GM12878 (cell line): ENCODE results near the gene IL4I1. TPM values are rescaled to one million over a fixed set of nuclear protein-coding genes. Genes with fewer than 3 reads are reported as not detected.
A peak's percentile ranks its signal among the peaks of the same experiment; 100 is the strongest.

Experiments used
- ATAC-seq: fragments of 200-7000 bp; cut with Tn5 transposase; 3 replicates; pipeline ENCODE4 v1.9.1; 2020; ENCODE audit warnings: mild to moderate bottlenecking, moderate library complexity
- BruUV-seq: library from RNA; stranded (reverse); fragments of 400-500 nt; replicated peaks from 2 replicates; lab custom pipeline; 2021; lab: Mats Ljungman, UMichigan
- CTCF ChIA-PET: fragments of 300-600 bp; sonication (Branson Sonifier 250); formaldehyde crosslinking; extraction: SDS; loops from one replicate; lab custom pipeline; 2021; ENCODE audit warnings: inconsistent platforms; lab: Yijun Ruan, JAX
- POLR2A ChIA-PET: fragments of 350-600 bp; formaldehyde crosslinking; extraction: SDS; loops from one replicate; lab custom pipeline; 2021; ENCODE audit warnings: inconsistent platforms; lab: Charles Lee
- RAD21 ChIA-PET: fragments of 300-600 bp; sonication (Branson Sonifier 250); formaldehyde crosslinking; loops from one replicate; lab custom pipeline; 2023; ENCODE audit warnings: antibody characterized with exemption; ENCODE audit not compliant: unreplicated experiment; lab: Charles Lee
- SMC1A ChIA-PET: fragments of 300-600 bp; sonication (Branson Sonifier 250); formaldehyde crosslinking; loops from one replicate; lab custom pipeline; 2023; ENCODE audit not compliant: unreplicated experiment, uncharacterized antibody; lab: Charles Lee
- DNase-seq: peaks from one replicate; pipeline ENCODE4 v3.0.0-alpha.2; 2011; ENCODE audit warnings: low read depth, low spot score
- FAIRE-seq: peaks from 3 replicates; lab custom pipeline; 2011; peaks lifted over from hg19 to GRCh38; lab: Jason Lieb, UNC
- H2AFZ ChIP-seq: 2 replicates; pipeline ENCODE4 v1.6.0; 2011; ENCODE audit warnings: low read depth, low read length, control low read depth; ENCODE audit not compliant: control insufficient read depth
- H3K27ac ChIP-seq: 2 replicates; pipeline ENCODE4 v1.5.1; 2011; ENCODE audit warnings: control low read depth; ENCODE audit not compliant: control insufficient read depth, insufficient read depth
- H3K27me3 ChIP-seq, 2 experiments: replicated peaks in 1 of 2; 2 replicates each; pipeline versions ENCODE4 v1.6.0 to v1.6.1; 2011; ENCODE audit warnings: low read length in 1 of 2; ENCODE audit not compliant: control insufficient read depth in 2 of 2, insufficient read depth in 2 of 2
- H3K36me3 ChIP-seq, 2 experiments: 2 replicates each; pipeline ENCODE4 v1.5.1; 2011; ENCODE audit warnings: low read length in 1 of 2; ENCODE audit not compliant: control insufficient read depth in 2 of 2, insufficient read depth in 2 of 2
- H3K4me1 ChIP-seq: 2 replicates; pipeline ENCODE4 v1.6.1; 2011; ENCODE audit warnings: mild to moderate bottlenecking, low read length, moderate library complexity, mixed read lengths; ENCODE audit not compliant: control insufficient read depth, insufficient read depth
- H3K4me2 ChIP-seq: 2 replicates; pipeline ENCODE4 v1.6.0; 2011; ENCODE audit warnings: control low read depth; ENCODE audit not compliant: control insufficient read depth, insufficient read depth
- H3K4me3 ChIP-seq: fragments of 200-600 bp; sonication (generic); 2 replicates; pipeline ENCODE4 v1.5.1; 2016
- H3K79me2 ChIP-seq: 2 replicates; pipeline ENCODE4 v1.6.0; 2011; ENCODE audit warnings: low read length; ENCODE audit not compliant: control insufficient read depth, insufficient read depth
- H3K9ac ChIP-seq: 2 replicates; pipeline ENCODE4 v1.8.0; 2011; ENCODE audit warnings: low read length, control low read depth, mixed read lengths; ENCODE audit not compliant: control insufficient read depth, insufficient read depth
- H3K9me3 ChIP-seq: replicated peaks from 3 replicates; pipeline ENCODE4 v1.5.1; 2011; ENCODE audit warnings: mild to moderate bottlenecking, low read length; ENCODE audit not compliant: control insufficient read depth, insufficient read depth
- H4K20me1 ChIP-seq: 2 replicates; pipeline ENCODE4 v1.6.0; 2011; ENCODE audit not compliant: control insufficient read depth, insufficient read depth
- MEF2B ChIP-seq: fragments of 450-650 bp; IDR thresholded peaks from 2 replicates; pipeline ENCODE4 v1.6.1; 2018; ENCODE audit warnings: mild to moderate bottlenecking, moderate library complexity; ENCODE audit not compliant: partially characterized antibody, poor library complexity, severe bottlenecking
- NFIC ChIP-seq: IDR thresholded peaks from 2 replicates; pipeline ENCODE4 v1.6.1; 2012; ENCODE audit warnings: low read depth, mild to moderate bottlenecking, inconsistent platforms, low read length, moderate library complexity
- POLR2A ChIP-seq: IDR thresholded peaks from 2 replicates; pipeline ENCODE4 v1.6.1; 2011; ENCODE audit warnings: low read depth, mild to moderate bottlenecking, low read length
- TBL1XR1 ChIP-seq: IDR thresholded peaks from 2 replicates; pipeline ENCODE4 v1.6.1; 2012; ENCODE audit warnings: low read depth, low read length, improper control_type of control experiment
- TCF12 ChIP-seq: IDR thresholded peaks from 2 replicates; pipeline ENCODE4 v1.6.1; 2011; ENCODE audit warnings: low read depth, mild to moderate bottlenecking, low read length
- WGBS: methylation state at CpG from one replicate; pipeline ENCODE4 v1.1.6; 2016; ENCODE audit warnings: low lambda C conversion rate; ENCODE audit not compliant: insufficient replicate concordance, insufficient coverage; ENCODE audit errors: missing lambda C conversion rate; 5-methylcytosine and 5-hydroxymethylcytosine counted together
- in situ Hi-C: fragments of 300-500 bp; cut with MboI; formaldehyde crosslinking; loops from 9 replicates; pipeline ENCODE4 v1.14.3; 2018; ENCODE audit warnings: mixed read lengths
- intact Hi-C: fragments of 100-400 bp; cut with micrococcal nuclease; formaldehyde crosslinking; loops from one replicate; pipeline ENCODE4 v1.14.2; 2022; ENCODE audit not compliant: unreplicated experiment
- polyA plus RNA-seq, 11 experiments: library from polyadenylated mRNA; depleted of rRNA in 4 of 11; unstranded in 6 of 11; stranded (reverse) in 5 of 11; fragments of >200 nt; fragmentation: Nextera tagmentation in 4 of 11; fragmentation: Illumina TruSeq in 1 of 11; extraction: Ambion mirVana in 4 of 11; extraction: Trizol in 1 of 11; gene quantifications; 1 replicate in 1 of 11; 2 replicates in 10 of 11; pipeline versions ENCODE4 v1.2.1 to v1.2.3, GENCODE V29; 2011 to 2016; ENCODE audit warnings: inconsistent platforms in 2 of 11, missing spikeins in 2 of 11, low read depth in 1 of 11
- total RNA-seq, 4 experiments: library from RNA; depleted of rRNA in 3 of 4; stranded (reverse); fragments of >200 nt in 3 of 4; fragmentation: Illumina TruSeq in 1 of 4; extraction: Trizol in 1 of 4; gene quantifications; 2 replicates each; pipeline versions ENCODE4 v1.2.1 to v1.2.3, GENCODE V29; 2013 to 2021

IL4I1 gene
- total and polyA plus RNA-seq, 10 of the 15 experiments (the other 5 are each of a cell fraction or from before 2014, with no cell fraction given) = 0.62 to 83.8 (median 42.8) TPM

- WGBS = 82% methylated on average over 5 of the region's 5 CpGs
- no TSS peak for BruUV-seq
These were observed 38.9 kb downstream of the IL4I1 start for GRCh38 chr19:49857838-49858087.

GRCh38 chr19:49857061-49857837 is 39.4 kb downstream of the IL4I1 start:
- no TSS peak for BruUV-seq
- POLR2A ChIA-PET = interaction anchor here (0.7 to 1.0 kb wide), 2 partner anchors 21 to 72 kb away, joined by 3 read pairs; no protein-coding TSS in a partner anchor
- H3K4me3 ChIP-seq = no peak overlapping the region
- 87% methylated on average over 26 of the region's 26 CpGs for WGBS
- SMC1A ChIA-PET = no interaction called here
- intact Hi-C loops = no loop called here
- FAIRE-seq = no peak
- RAD21 ChIA-PET = no interaction called here
- H2AFZ ChIP-seq = no peak overlapping the region
- no peak overlapping the region for H3K4me2 ChIP-seq
- no peak overlapping the region for H3K9ac ChIP-seq
- no peak overlapping the region for H3K27ac ChIP-seq
- H3K9me3 ChIP-seq = no peaks in the 10 kb centered on the region
- TF ChIP-seq TCF12 (no peak), POLR2A (peak; percentile 31), MEF2B (no peak)
- TF ChIP-seq, all 136 proteins: peak for 1
- Histone ChIP-seq H4K20me1 (no peaks in the 10 kb centered on the region), H3K36me3 (peaks cover 0 to 19% of the 10 kb centered on the region in 2 experiments; a peak in 3 of 4 replicates), H3K79me2 (peaks cover 5% of the 10 kb centered on the region), H3K27me3 (no peaks in the 10 kb centered on the region), H3K4me1 (peaks cover 5% of the 10 kb centered on the region)
- CTCF ChIA-PET = no interaction called here
- DNase-seq (no peak), ATAC-seq (no peak)
- in situ Hi-C loops = no loop called here

More at GRCh38 chr19:49857838-49858087, 38.9 kb downstream of the IL4I1 start:
- Histone ChIP-seq H2AFZ (no peak overlapping the region), H3K9ac (no peak overlapping the region), H3K36me3 (peaks cover 0 to 21% of the 10 kb centered on the region in 2 experiments; a peak in 3 of 4 replicates), H3K79me2 (peaks cover under 1% of the 10 kb centered on the region), H3K27me3 (no peaks in the 10 kb centered on the region), H3K4me2 (no peak overlapping the region), H4K20me1 (no peaks in the 10 kb centered on the region), H3K4me3 (no peak overlapping the region), H3K9me3 (no peaks in the 10 kb centered on the region), H3K27ac (no peak overlapping the region), H3K4me1 (peaks cover 2% of the 10 kb centered on the region)
- POLR2A ChIA-PET = interaction anchor here (1.0 to 1.8 kb wide), 2 partner anchors 11 to 72 kb away, joined by 3 to 7 read pairs; no protein-coding TSS in a partner anchor
- ATAC-seq = no peak
- SMC1A ChIA-PET = no interaction called here
- DNase-seq = no peak
- in situ Hi-C loops = no loop called here
- TF ChIP-seq NFIC = no peak
- peak; percentile 3; the same call in 1 of the 2 replicates for TF ChIP-seq POLR2A
- TF ChIP-seq TBL1XR1 = no peak
- RAD21 ChIA-PET = no interaction called here
- CTCF ChIA-PET = no interaction called here
- no peak for FAIRE-seq
- intact Hi-C loops = no loop called here
